NCI-H82 (cell line): ENCODE results near the gene SLC4A1.

Experiments used
- DNase-seq: peaks from one replicate; lab custom pipeline; 2025; lab: John Stamatoyannopoulos, UW

The SLC4A1 gene

DNA sequence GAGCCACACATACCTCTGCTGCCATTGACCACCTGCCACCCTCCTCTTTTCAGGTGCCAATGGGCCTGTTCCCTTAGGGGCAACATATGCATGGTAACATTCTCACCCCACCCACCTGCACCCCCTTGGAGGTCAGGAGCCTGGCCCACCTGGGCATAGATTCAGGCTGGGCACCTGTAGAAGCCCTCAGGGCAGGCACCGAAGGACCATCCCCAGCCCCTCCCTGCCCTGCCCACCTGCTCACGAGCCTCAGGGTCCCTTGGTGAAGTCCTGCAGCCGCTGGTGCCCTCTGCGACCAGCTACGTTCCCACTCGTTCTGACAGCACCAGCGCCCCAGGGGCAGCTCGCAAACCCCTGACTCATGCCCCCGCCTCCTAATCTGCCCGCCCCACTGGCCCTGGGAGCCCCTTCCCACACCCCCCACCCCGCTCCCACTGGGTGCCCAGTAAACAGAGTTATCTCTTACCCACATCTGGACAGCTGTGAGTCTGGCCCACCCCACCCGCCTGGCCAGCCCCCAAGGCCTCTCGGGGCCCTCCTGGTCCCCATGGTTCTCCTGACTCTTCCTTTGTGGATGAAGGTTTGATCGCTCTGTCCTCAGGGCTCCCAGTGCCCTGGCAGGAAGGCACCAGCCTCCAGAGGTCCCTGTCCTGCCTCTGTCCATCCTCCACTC lies at the start of gene SLC4A1:
TSS of gene SLC4A1 (minus strand) at position 318 of the 673 bp plus-strand sequence. CDS start 5,269 bp downstream, outside the sequence.
- no peak for DNase-seq

DNA sequence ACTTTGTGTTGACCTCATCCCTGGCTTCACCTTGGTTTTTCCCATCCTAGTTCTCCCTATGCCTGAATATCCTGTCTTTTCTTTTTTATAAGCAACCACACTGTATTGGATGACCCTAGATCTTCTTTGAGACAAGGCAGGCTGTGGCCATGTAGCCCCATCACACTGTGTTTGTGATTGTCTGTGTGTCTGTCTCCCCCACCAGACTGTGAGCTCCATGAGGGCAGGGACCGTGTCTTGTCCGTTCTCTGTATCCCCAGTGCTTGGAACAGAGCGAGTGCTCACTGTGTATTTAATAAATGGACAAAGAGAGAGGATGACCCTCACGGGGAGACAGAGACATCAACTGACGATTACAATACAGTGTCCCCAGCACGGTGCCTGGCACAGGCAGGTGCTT lies 49.6 kb upstream of the SLC4A1 start:
- DNase-seq = no peak

- DNase-seq = peak; percentile 61
Observed at GRCh38 chr17:44315760-44316731, 48.1 kb upstream of the SLC4A1 start.

DNA sequence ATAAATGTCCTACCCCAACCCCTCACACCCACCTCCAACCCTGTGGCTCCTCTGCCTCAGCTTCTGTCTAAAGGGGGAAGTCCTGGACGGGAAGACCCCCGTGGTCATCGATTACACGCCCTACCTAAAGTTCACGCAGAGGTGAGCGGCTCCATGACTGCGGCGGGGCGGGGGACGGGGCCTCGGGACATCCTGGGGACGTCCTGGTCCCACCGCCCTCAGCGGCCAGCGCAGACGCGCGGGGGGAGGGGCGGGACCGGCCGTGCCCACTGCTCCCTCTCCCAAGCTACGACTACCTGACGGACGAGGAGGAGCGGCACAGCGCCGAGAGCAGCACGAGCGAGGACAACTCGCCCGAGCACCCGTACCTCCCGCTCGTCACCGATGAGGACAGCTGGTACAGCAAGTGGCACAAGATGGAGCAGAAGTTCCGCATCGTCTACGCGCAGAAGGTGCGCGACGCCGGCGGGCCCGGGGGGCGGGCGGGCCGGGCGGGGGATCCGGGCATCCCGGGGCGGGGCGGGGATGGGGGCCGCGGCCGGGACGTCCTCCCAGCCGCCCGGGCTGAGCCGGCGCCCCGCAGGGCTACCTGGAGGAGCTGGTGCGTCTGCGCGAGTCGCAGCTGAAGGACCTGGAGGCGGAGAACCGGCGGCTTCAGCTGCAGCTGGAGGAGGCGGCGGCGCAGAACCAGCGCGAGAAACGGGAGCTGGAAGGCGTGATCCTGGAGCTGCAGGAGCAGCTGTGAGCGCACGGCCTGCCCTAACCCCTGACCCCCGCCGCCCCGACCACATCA lies 47.1 kb upstream of the SLC4A1 start:
- DNase-seq = no peak

- DNase-seq = no peak
Observed at GRCh38 chr17:44314524-44314868, 46.6 kb upstream of the SLC4A1 start.

- no peak for DNase-seq
Observed at GRCh38 chr17:44314031-44314430, 46.1 kb upstream of the SLC4A1 start.

DNA sequence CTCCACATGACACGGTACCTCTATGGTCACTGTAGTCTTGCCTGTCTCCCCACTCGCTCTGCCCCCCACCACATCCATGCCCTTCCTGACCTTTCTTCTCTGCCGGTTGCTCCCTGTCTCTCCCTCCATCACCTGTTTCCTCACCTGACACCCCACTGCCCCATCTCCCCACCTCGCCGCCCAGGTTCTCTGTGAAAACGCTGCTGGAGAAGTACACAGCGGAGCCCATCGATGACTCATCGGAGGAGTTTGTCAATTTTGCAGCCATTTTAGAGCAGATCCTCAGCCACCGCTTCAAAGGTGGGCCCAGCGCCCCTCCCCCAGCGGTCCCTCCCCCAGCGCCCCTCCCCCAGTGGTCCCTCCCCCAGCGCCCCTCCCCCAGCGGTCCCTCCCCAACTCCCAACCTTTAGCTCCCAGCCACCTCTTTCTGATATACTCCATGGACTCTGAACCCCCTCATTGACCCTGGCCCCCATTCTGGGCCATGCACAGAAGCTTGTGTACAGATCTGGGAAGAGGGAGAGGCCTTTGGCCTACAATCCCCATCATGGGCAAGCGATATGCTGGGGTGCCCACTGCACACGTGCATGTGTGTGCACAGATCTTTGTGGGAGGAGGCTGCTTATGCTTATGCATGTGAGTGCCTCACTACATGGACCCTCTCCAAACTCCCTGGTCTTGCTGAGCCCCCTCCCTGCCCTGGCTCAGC lies 44.6 kb upstream of the SLC4A1 start:
- DNase-seq = no peak

DNA sequence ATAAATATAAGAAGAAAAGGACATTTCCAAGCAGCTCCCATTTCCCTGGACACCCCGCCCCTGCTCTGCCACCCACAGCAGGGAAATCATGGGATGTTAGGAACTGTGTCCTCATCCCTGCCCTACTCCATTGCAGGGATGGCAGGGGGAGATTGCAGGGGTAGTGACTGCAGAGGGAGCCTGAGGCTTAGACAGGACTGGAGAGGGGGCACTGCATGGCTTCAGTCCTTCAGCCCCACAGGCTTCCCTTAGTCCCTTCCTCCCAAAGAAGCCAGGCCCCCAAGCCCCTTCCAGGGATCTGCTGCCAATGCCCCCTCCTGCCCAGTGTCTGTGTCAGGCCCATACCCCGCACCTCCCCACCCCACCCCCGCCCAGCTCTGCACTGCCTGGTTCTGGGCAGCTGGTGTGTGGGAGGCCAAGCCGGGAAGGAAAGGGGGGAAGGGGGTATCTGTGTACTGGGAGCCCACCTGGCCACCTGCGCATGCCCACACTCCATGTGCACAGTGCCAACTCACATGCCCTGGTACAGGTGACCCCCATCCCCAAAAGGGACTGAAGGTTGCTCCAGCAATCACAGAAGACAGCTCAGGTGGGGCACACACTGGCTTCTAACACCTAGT lies 43.7 kb upstream of the SLC4A1 start:
- peak; percentile 51 for DNase-seq

- no peak for DNase-seq
Observed at GRCh38 chr17:44310609-44311376, 42.9 kb upstream of the SLC4A1 start.

- DNase-seq = no peak
Observed at GRCh38 chr17:44310188-44310587, 42.3 kb upstream of the SLC4A1 start.

DNA sequence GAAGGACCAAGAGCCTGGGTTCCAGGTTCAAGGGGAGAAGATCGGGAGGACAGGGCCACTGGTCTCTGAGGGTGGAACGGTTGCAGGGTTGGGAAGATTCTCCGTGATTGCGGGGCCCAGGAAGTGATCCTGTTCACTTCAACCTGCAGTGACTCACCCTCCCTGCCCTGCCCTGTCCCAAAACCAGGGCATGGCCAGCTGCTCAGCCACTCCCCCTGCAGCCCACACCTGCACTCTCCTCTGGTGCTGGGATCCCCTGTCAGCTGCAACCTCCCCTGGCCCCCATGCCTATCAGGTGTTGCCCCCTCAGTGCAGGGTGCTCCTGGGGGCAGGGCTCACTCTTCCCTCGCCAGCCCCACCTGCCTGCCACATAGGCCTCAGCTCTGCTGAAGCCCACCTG lies 41.5 kb upstream of the SLC4A1 start:
- DNase-seq = no peak

DNA sequence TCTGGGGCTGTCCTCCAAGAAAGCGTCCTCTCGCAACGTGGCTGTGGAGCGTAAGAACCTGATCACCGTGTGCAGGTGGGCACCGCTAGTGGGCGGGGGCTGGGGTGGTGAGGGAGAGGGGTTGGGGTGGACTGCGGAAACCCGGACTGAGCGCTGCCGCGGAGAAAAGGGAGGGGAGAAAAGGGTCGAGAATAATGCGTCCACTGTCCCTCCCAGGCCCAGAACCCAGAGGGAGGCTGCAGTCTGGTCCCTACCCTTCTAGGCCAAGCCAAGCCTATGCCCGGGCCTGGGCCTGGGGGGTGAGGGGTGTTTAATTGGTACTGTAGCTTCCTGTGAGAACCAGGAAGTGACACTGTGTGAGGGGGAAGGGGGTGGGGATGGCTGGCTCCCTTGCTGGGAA lies 40.9 kb upstream of the SLC4A1 start:
- peak; percentile 72 for DNase-seq

GRCh38 chr17:44308320-44308818 lies 40.4 kb upstream of the SLC4A1 start, which contains the start of gene RUNDC3A:
Gene RUNDC3A (plus strand): TSS chr17:44308601. CDS start chr17:44308833, 232 bp downstream.
- DNase-seq = peak; percentile 97

- peak; percentile 96 for DNase-seq
Observed at GRCh38 chr17:44307387-44308186, 39.7 kb upstream of the SLC4A1 start.

DNA sequence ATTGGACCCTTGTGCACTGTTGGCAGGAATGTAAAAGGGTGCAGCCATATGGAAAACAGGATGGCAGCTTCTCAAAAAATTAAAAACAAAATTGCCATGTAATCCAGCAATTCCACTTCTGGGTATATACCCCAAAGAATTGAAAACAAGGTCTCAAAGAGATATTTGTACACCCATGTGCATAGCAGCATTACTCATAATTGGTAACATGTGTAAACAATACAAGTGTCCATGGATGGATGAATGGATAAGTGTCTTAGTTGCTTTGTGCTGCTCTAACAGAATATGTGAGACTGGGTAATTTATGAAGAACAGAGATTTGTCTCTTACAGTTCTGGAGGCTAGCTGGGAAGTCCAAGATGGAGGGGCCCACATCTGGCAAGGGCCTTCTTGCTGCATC lies 36.7 kb upstream of the SLC4A1 start:
- no peak for DNase-seq

DNA sequence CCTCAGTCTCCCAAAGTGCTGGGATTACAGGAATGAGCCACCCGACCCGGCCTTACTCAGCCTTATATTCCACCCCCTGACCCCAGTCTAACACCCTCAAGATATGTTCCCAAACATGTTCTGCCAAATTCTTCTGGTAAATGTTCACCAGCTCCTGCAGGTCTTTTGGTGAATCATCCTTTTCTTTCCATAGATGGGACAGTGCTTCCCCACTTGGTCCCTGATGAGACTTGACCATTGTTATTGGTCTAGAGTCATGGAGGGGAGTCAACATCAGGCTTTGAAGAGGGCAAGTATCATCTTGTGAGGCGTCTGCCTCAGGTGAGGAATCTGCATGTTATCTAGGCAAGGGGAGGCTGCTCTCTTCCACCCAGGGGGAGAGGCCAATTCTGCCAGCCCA lies 30.0 kb upstream of the SLC4A1 start:
- DNase-seq = no peak

GRCh38 chr17:44293509-44294226 lies 25.7 kb upstream of the SLC4A1 start:
- DNase-seq = no peak

DNA sequence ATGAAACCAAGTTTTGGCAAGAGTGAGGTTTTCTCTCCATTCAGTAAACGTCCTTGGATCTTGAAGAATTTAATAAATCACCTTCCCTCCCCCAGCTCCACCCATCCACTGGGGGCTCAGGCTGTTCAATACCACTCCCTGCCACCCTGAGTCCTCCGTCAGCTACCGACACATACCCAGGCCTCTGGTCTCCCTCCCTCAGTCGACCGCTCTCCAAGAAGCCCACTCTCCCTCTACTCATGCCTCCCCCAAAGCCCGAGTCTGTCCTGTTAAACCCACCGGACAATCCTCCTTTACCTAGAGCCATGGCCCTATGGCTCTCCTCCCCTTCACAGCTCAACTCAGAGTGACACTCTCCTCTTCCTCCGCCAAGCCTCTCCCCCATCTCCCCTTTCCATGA lies 19.7 kb upstream of the SLC4A1 start:
- DNase-seq = no peak

- DNase-seq = no peak
Observed at GRCh38 chr17:44284024-44284400, 16.1 kb upstream of the SLC4A1 start.
